GM18505 (cell line): ENCODE results near the gene NNT.

Experiments
- ATAC-seq: cut with Tn5 transposase; IDR thresholded peaks from one replicate; pipeline ENCODE4 v1.9.1; 2021; ENCODE audit not compliant: unreplicated experiment
- POLR2A ChIP-seq: IDR thresholded peaks from 4 replicates; pipeline ENCODE4 v1.6.1; 2011; ENCODE audit warnings: borderline replicate concordance; ENCODE audit not compliant: insufficient read depth, insufficient read length; ENCODE audit errors: extremely low read depth

Gene NNT

DNA sequence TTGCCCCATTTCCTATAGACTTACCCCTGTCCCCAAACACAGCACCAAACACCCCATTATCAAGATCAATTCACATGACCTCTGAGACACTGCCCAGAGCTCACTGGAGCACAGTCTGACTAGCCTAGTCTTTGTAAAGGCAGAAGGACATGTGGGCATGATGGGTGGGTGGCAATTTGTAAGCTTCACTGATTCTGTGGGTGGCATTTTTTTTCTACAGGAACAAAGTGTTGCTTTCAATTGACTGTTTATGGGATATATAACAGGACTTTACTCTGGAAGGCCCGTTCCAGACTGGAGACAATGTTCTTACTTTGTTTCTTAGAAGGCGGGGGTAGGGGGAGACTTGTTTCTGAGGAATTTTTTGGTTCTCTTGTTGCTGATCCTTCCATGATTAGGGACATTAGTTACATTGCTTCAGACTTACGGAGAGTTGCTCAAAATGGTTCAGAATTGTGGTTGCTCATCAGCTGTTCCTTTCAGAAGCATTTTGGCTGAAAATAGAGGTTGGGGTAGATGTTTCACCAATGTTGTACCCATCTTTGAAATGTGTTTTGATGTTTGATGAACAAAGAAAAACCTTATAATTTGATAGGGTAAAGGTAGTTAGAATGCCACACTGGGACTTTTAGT is 20.2 kb downstream of the NNT start:
- no peak for ATAC-seq
- TF ChIP-seq POLR2A = no peak

DNA sequence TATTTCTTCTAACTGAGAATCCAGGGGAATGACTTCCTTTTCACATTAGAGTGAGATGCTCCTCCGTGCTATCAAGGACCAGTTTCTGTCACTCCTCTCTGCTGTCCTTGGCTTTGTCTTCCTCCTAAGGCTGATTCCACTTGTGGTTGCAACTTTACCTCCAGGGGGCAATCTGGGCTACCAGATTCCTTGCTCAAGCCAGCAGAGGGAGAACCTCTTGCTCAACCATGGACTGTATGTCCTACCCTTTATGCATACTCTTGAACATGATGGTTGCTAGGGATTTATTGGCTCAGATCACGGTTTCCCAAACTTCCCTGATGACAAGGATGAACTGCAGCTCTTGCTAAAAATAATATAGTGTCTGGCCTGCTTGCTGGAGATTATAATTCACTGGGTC is 24.0 kb downstream of the NNT start:
- TF ChIP-seq POLR2A = no peak
- no peak for ATAC-seq

DNA sequence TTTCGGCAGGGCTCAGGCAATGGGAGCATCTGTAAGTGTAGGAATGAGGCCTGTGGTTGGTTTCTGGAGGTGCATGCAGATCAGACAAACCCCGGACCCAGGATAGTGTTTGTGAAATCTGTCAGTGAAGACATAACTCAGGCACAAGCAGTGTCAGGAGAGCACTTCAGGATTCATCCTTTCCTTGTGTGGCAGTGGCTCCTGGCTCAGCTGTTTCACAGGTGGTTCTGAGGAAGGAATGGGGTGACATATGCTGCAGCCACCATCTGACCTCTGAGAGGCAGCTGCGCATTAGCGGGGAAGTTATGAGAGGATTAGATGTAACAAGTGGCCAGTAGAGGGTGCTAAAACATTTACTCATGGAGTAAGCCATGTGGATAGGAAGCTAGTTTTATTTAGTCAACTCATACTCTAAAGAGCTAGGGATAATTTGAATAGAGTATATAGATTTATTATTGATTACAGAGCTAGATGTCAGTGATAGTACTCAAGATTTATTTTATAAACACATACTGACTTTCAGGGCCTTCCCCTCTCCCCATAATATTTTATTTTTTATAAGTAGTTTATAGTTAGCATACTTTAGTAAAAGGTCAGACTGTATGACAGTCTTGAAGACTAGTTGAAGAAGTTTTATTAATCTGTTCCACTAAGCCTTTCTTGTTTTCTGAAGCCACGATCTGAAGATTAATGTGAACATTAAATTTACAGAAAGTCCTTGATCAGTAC is 28.4 kb downstream of the NNT start:
- TF ChIP-seq POLR2A = no peak
- ATAC-seq = peak; percentile 97

DNA sequence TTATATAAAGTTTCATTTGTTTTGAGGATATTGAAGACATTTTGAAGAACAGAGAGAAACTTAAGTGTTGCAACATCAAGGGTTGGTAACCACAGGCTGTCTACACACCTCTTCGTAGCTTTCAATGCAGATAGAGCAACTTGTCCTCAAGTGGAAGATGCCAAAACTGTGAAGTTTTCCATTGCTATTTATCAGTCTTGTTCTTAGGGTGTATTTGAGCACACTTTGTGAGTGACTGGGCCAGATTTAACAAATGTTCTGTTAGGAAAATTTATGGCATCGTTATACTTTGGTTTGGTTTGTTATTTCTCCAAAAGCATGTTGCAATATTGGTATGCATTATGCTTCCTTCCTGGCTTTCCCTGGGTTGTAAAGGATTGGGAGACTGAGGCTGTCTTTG is 31.6 kb downstream of the NNT start:
- ATAC-seq = no peak
- no peak for TF ChIP-seq POLR2A

DNA sequence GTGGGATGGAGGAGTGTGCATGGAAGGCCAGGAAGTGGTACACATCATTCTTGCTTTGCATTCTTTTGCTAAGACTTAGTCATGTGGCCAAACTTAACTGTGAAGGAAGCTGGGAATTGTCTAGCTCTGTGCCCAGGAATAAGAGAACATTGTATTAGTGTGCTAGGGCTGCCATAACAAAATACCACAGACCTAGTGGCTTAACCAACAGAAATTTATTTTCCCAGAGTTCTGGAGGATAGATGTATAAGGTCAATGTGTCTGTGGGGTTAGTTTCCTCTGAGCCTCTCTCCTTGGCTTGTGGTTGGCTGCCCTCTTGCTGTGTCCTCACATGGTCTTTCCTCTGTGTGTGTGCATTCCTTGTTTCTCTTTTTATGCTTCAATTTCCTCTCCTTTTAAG is 32.4 kb downstream of the NNT start:
- TF ChIP-seq POLR2A = no peak
- ATAC-seq = no peak

DNA sequence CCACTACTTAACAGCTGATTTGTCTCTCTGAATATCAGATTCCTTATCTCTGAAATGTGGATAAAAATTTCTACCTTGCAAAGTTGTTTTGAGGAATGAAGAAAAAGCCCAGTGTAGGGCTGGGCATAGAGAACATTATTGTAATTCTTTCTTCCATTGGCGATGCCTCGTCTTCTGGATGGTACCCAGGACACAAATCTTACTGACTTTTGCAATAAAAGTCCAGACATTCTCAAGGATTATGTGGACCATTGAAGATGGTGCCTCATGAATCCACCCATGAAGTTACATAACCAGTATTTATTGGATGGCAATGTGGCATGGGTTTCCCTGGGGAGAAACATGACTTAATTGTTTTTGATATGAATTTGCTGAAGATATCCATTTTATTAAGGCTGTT is 33.1 kb downstream of the NNT start:
- no peak for ATAC-seq
- no peak for TF ChIP-seq POLR2A

DNA sequence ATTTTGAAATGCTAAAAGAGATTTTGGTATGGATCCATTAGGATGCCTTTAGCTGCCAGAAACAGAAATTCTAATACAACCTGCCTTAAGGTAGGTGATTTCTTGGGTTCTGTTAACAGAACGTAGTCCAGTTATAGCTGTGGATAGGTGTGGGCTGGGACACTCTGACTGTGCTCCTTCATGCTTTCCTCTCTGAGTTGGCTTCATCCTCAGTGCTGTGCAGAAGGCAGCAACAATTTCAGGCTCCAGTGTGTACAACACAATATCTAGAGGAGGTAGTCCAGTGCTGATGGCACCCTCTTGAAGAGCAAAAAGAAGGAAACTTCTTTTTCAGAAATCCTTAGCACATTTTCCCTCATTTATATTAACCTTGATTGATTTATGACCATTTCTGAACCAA is 34.4 kb downstream of the NNT start:
- ATAC-seq = no peak
- no peak for TF ChIP-seq POLR2A

DNA sequence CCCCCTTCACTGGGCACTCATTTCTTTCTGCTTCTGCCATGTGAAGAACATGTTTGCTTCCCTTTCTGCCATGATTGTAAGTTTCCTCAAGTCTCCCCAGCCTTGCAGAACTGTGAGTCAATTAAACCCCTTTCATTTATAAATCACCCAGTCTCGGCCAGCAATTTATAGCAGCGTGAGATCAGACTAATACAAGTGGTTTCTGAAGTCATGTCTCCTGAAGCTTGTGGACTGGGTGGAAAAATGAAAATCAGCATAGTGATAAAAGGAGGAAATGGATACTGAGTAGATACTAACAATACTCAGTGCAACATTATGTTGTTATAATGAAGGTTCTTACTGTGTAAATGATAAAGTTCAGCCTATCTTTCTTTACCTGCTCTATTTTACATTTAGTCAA is 35.1 kb downstream of the NNT start:
- TF ChIP-seq POLR2A = no peak
- no peak for ATAC-seq

DNA sequence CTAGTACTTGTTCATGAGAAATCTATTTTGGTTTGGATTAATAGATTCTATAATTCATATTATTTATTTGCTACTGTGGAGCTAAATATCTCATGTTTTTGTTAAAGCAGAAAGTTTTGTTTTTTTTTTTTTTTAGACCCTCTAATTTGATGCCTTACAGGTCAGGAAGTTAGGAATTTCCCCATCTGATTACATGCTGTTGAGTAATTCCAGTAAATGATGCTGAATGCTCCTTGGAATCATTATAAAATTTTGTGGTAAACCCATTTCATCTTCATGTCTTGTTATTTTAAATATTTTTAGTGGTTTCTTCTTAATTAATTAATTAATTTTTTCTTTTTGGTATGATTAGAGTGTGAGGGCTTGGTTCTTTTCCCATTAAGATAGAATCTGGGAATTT is 35.6 kb downstream of the NNT start:
- no peak for TF ChIP-seq POLR2A
- no peak for ATAC-seq

DNA sequence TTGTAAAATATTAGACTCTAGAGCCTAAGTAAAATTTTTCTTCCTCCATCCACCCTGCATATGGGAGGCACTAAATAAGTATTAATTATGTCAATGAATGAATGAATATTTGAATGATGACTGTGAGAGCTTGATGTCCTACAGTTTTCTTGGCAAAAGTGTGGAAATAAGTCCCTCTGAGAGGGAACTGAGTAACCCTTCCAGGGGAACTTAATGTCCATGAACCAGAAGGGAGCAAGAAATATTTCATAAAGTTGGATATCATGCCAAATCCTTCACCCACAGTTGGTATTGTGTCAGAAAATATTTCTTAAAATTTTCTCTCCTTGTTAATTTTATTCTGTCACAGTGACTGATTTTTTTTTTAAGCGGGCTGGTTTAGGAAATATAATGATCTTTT is 36.6 kb downstream of the NNT start:
- no peak for ATAC-seq
- no peak for TF ChIP-seq POLR2A

DNA sequence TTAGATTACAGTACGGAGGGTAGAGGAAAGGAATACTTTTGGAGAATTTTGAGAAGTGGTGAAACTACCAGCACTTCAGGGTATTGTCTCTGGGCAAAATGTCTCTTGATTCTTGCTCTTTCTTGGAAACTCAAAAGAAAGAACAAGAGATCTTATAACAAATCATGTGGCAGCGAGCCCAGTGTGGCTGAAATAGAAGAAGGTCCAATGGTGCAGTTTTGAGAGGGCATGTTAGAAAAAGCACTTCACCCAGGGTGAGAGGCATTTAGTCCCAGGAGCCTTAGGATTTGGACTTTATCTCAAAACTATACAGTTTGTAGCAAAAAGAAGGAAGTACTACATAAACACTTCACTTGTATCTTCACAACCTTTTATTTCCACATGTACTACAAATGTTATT is 39.4 kb downstream of the NNT start:
- no peak for TF ChIP-seq POLR2A
- no peak for ATAC-seq

DNA sequence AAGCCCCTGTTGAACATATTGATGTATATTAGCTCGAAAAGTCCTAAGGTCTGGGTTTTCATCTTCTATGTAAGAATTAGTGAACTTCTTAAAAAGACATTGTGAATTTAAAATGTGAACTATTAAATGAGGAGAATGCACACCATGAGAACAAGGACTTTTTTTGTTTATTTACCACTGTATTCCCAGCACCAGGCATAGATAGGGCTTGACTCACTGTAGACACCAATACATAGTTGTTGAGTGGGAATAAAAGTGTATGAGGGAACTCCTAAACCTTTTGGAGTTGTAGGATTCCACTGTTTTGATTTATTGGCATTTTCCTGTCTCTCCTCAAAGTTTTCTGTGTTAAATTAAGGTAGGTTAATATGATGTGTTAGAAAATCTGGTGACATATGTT is 40.3 kb downstream of the NNT start:
- TF ChIP-seq POLR2A = no peak
- ATAC-seq = no peak

DNA sequence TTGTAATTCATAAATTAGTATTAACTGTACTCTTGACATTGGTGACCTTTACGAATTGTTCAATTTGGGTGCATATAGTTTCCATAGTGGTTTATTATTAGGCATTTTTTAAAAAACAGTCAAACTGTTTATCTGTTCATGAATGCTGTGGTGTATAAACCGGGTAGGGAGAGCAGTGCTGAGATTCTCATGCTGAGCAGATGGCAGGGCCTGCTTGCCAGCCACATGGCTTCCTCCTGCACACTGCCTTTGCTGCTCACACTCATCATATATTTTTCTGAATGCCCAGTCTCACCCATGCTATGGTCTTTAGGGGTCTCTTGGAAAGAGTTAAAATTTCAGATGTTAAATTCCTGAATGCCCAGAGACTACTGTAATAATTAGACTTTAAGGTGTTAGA is 40.8 kb downstream of the NNT start:
- ATAC-seq = no peak
- no peak for TF ChIP-seq POLR2A

DNA sequence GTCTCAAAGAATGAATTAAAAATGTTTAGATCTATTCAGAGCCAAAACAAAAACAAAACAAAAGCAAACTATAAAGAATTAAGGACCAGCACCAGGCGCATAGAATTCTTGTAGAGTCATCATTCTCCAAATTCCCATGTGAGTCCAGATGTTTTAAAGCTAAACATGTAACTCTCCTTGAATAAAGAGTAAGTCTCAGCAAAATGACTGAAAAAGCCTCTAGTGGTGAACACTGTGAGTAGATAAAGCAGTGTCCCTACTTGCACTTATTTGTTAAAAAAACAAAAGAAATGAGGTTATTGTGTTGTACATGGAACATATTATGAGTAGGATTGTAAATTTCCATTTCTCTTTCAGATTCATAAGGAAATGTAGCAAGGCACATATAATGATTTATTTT is 44.0 kb downstream of the NNT start:
- no peak for TF ChIP-seq POLR2A
- no peak for ATAC-seq
